ENCODE results near the gene SNTB2.
"Not testable (repeated sequence)": the region's sequence is repeated elsewhere in the genome, so short reads cannot be mapped to it uniquely, and the experiment has no call there.

Gene SNTB2

DNA sequence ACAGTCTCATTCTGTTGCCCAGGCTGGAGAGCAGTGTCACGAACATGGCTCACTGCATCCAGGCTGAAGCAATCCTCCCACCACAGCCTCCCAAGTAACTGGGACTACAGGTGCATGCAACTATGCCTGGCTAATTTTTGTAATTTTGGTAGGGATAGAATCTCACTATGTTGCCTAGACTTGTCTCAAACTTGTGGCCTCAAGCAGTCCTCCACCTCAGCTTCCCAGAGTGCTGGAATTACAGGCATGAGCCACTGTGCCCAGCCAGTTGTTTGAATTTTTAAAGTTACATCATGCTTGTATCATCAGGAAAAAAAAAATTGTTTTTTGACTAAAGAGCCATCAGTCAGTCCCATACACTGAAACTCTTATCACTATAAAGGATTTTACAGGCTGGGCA, 107.1 kb downstream of the SNTB2 start:
- DNase-seq = no peak

DNA sequence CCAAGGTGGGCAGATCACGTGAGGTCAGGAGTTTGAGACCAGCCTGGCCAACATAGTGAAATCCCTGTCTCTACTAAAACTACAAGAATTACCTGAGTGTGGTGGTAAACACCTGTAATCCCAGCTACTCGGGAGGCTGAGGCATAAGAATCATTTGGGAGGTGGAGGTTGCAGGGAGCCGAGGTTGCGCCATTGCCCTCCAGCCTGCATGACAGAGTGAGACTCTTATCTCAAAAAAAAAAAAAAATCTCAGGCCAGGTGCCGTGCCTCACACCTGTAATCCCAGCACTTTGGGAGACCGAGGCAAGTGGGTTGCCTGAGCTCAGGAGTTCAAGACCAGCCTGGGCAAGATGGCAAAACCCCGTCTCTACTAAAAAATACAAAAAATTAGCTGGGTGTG, 109.8 kb downstream of the SNTB2 start:
- DNase-seq = not testable (repeated sequence)

DNA sequence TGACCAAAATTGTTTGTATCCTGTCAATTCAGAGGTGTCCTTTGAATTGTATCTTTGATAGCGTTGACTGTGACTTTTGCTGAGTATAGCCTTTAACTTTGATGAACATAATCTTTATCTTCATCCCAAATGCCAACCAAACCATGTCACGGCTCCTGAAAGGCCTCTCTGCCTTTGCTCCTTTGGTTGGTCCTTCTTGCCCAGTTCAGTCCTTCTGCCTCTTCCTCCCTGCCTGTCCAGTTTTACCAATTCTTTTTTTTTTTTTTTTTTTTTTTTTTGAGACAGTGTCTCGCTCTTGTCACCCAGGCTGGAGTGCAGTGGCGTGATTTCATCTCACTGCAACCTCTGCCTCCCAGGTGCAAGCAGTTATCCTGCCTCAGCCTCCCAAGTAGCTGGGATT, 111.3 kb downstream of the SNTB2 start:
- DNase-seq = no peak

DNA sequence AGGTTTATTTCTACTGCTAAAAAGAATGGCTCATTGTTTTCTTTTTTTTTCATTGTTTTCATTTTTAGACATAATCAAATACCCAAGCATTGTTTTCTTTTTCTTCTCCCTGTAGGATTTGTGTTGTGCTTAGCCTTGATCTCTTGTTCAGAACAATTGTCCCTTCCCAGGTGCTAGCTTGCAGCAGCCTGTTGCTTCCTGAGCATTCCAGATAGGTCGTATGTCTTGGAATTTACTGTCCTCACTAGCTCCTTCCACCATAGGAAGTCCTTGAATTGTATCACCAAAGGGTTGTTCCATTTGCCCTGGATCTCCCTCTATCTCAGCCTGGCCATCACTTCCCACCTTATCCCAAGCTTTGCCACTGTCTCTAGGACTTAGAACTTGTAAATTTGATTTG, 114.2 kb downstream of the SNTB2 start:
- DNase-seq = no peak

DNA sequence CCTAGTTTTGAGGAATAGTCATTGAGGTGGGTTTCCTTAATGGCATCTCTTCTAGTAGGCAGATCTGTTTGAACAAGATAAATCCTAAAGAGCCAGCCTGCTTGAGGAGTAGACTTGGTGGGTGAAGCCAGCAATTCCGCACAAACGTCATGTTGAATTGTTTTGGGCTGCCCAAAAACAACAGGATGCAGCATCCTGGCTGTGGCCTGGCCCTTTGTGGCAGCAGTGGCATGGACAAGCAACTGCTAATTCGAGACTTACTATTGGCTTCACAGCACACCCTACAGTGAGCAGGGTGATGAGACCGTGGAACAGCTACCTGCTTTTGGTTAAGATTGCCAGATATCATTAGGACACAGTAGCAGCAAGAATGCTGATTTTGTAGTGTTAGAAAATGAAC, 114.9 kb downstream of the SNTB2 start:
- DNase-seq = no peak

DNA sequence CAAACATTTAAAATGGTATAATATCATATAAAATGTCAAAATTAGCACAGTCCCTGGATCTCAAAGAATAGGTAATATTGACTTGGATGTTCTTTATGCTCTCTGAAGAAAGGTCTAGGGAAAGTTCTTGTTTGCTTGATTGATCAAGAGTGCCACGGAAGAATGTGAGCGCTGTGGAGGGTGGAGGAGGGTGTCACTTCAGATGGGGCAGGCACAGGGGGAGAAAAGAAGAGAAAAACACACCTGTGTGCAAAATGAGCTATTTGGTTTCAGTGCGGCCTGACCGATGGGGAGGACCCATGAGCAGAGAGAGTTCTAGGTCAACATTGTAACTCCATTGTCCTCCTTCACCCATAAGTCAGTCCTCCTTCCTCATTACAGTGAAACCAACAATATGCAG, 115.3 kb downstream of the SNTB2 start:
- no peak for DNase-seq

DNA sequence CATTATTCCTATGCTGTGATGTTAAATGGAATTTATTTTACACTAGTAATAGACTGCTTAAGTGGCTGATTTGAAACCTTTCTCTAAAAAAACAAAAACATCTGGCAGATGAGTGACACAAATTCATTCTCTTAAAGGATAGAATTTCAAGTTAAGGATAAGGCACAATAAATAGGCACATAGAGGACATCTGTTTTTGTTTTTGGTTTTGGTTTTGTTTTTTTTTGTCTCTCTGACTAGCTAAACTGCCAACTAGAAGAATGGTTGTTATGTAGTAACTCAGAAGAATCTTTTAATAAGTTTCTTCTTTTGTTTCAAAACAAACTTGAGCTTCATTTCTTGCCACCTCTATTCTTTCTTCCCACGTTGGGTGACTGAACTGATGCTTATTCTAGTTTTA, 119.1 kb downstream of the SNTB2 start:
- DNase-seq = no peak

DNA sequence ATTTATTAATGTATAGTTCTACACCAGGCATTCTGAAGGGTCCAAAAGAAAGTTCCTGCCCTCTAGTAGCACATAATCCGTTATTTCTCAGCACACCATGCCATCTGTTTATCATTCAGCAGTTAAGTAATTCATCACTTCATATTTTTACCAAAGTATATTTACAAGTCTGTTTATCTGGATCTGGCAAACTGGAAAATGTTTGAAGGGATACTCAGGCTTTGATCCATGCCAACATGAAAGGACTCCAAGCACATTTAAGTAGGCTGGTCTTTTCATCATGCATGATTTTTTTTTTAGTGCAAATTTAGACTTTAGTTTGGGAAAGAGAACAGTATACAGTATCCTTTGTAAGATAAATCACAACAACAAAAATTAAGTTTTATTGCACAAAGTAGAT, 120.1 kb downstream of the SNTB2 start:
- DNase-seq = no peak

DNA sequence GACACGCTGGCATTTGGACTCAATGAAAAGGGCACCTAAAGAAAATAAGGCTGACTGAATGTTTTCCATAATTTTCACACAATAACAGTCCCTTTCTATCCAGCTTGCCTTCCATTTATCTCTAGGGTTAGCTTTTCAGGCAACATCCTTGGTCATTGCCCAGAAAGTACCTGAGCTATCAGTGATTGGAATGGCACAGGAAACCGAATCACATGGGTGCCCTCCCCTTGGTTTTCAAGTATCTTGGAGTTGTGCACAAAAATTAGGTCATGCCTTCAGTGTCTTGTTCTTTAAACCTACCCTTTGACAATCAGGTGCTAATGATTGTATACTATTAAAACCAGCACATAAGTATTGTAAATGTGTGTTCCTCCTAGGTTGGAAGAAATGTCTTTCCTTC, 120.9 kb downstream of the SNTB2 start:
- DNase-seq = no peak

DNA sequence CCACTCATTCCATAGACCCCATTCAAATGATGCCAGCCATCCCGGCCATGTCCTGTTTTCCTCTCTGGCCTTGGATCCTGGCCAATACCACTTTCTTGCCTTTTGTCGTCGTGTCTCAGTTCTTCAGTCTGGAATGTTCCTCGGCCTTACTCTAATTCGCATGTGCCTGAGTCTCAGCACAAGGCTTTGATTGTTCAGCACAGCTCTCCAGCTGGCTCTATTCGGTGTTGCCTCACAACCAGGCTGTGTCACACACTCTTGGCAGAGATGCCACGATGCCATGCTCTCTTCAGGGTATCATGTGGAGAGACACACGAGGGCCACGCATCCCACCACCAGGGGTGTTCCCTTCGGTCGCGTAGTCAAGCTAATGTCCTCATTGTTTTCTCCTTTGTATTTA, 122.4 kb downstream of the SNTB2 start:
- DNase-seq = no peak

DNA sequence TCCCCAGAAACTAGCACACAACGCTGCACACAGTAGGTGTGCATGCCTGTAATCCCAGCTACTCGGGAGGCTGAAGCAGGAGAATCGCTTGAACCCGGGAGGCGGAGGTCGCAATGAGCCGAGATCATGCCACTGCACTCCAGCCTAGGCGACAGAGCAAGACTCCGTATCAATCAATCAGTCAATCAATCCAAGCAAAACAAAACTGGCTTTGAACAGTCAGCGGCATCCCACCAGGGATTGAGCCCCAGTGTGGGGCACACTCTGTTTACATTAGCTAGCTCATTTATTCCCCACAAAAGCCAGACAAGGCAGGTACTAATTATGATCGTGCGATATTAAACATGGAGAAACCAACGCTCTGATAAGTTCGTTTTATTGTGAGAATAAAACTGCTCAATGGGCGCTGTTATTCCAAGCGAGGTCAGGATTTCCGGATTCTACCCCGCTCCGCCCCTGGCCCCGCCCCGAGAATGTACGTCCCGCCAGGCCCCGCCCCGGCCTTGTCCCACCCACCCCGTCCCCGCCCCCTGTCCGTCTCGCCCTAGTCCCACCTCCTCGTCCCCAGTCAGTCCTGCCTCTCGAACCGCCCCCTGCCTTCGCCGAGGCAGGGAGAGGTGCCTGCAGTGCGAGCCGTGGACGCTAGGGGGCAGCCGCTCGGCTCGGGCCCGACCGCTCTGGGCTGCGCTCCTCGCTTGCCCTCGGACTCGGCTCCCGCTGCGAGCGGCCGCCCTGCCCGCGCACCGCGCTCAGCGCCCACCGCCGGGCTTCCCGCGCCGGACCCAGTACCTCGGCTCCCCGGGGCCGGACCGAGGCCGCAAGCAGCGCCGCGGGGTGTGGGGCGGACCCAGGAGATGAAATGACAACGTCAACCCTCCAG, 123.9 kb downstream of the SNTB2 start, which contains the start of gene VPS4A:
Gene VPS4A (plus strand): TSS at position 698 of the 880 bp plus-strand sequence. CDS start 162 bp downstream, at position 860.
- peak; percentile 97 to 98 for DNase-seq

DNA sequence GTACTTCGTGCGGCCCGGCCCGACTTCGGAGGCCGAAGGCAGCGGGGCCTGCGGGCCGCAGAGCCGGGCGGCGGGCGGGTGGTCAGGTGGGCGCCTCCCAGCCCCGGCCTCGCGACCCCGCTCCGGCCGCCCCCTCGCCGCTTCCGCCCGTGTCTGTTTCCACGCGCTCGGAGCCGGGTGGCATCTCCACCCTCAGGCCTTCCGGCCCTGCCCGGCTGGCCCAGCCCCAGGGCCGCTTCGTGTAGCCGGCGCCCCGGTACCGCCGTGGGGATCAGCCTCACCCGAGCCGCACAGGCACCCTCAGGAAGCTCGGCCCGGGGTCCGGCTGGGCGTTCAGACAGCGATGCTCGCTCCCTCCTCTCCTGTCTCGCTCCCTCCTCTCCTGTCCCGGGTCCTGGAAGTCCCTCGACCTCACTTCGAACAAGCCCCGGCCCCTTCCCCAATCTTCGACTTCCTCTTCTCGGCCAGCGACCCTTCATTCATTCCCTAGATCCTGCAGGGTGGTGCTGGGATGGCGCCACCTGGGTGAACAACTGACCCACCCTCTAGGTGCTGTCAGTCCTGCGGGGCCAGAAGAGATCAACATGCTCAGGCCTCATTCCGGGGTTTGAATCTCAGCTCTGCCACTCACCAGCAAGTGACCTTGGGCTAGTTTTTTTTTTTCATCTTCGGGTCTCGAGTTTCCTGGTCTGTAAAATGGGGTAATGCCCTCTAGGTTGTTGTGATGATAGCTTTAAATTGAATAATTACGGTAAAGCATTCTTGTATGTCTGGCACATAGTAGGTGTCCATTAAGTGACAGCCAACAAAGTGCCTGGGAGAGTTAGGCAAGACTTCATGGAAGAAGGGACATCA, 124.8 kb downstream of the SNTB2 start:
- DNase-seq = peak; percentile 52 to 53

DNA sequence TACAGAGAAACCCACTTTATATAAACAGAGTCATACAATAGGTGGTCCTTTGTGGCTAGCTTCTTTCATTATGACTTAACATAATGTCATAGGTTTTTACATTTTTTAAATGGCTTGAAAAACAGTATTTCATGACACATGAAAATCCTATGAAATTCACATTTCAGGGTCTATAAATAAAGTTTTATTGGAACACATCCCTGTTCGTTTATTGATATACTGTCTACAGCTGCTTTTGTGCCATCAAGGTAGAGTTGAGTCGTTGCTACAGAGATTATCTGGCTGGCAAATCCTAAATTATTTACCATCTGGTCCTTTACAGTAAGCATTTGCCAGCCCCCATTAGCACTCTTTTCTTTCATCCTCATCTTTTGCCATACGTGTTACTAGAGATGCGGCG, 126.5 kb downstream of the SNTB2 start:
- no peak for DNase-seq

DNA sequence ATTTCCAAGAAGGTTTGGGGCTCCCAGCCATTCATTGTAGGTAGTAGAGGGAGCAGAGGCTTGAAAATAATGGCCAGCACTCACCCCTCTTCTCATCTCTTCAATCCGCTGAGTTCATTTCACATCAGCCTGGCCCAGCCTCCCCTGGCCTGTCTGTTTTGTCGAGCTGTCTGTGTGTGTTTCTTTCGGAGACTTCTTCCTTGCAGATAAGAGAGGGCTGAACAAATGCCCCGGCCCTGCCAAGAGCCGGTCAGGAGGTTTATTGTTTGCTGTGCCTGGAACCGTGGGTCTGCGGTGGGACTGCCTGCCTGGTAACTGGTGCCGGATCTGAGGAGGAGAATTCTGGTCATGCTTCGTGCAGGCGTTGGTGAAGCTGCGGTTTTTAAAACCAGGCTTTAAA, 127.6 kb downstream of the SNTB2 start:
- no peak for DNase-seq

DNA sequence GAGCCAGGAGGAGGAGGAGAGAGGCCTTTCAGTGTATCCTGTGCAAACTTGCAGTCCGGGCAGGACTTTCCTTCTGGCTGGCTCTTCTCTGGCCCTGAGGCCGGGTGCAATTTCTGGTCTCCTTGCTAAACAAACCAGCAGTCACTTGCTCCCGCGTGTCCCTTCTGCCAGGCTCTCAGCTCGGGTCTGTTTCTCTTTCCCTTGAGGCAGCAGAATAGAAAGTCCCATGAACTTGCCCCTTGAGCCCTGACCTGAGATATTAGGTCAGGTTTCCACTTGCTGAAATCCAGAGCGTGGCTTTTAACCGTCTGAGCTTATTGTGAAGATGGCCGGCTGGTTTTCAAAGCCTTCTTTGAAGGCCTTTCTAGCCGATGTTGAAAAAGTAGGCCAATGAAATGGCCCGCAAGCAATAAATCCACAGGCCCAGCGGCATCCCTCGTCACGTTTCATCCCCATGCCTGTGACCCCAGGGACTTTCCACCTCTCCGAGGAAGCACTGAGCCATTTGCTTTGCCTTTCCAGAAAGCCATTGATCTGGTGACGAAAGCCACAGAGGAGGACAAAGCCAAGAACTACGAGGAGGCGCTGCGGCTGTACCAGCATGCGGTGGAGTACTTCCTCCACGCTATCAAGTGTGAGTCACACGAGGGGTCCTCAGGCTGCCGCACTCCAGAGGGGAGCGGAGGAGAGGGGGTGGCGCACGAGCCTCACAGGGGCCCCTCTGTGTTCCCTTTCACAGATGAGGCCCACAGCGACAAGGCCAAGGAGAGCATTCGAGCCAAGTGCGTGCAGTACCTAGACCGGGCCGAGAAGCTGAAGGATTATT, 128.7 kb downstream of the SNTB2 start:
- no peak for DNase-seq

DNA sequence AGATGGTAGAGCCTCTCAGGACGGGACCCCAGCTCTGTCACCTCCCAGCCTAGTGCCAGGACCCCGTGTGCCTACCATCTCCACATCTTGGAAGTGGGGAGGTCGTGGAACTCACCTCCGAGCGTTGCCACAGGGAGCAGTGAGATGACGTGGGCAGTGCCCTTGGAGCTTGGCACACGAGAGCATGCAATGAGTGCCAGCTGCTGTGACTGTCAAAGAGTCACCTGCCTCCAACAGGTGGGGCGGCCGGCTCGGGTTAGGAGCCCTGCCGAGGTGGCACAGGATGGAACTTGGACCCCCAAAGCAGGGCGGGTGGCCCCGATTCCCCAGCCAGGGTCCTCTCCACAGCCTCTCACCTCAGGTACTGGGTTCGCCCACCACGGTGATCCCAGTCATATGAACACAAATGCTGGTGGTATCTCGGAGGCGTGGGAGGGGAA, 129.7 kb downstream of the SNTB2 start:
- no peak for DNase-seq

DNA sequence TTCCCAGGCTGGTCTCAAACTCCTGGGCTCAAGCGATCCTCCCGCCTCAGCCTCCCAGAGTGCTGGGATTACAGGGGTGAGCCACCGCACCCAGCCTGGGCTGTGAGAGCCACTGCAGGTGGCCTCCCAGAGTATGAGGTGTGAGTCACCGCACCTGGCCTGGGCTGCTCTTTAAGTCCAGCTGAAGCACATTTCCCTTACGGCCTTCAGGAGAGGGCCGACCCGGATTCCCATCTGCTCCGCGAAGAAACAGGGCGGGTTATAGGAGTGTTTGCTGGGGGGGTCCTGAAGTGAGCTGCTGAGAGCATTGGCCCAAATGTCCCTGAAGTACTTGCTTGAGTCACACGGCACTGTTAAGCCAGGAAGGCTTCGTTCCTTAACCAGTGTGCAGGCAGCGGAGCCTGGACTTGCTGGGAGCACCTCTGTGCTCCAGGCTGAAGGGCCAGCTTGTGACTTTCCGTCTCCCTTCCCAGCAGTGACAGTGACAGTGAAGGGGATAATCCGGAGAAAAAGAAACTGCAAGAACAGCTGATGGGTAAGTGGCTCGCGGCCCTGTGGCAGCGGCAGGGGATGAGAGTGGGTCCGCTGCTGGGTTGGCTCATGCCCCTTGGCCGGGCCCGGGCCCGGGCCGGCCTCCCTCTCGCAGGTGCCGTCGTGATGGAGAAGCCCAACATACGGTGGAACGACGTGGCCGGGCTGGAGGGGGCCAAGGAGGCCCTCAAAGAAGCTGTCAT, 131.4 kb downstream of the SNTB2 start:
- DNase-seq = no peak

DNA sequence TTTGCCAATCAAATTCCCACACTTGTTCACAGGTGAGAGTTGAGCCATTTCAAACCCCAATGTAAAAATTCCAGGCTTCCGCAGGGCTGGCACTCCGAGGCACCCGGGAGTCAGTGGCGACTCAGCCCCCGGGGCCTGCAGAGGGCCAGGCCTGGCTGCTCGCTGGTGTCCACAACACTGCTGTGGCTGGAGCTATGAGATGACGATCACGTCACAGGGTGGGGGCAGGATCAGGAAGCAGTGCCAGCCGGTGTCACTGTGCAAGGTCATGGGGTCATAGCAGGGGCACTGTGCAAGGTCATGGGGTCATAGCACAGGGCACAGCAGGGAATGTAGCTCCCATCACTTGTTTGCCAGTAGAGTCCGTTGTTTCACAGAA, 131.9 kb downstream of the SNTB2 start:
- no peak for DNase-seq

DNA sequence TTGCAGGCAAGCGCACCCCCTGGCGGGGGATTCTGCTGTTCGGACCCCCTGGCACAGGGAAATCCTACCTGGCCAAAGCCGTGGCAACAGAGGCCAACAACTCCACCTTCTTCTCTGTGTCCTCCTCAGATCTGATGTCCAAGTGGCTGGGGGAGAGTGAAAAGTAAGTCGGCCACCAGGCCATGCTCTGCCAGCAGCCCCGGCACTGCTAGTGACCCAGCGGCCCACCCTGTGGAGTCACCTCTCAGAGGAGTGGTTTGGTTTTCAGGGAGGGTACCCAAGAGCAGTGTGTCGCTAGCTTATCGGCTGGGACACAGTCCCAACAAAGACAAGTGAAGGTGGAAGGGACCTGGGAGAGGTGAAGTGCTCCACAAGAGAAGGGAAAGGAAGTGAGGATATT, 132.4 kb downstream of the SNTB2 start:
- no peak for DNase-seq

DNA sequence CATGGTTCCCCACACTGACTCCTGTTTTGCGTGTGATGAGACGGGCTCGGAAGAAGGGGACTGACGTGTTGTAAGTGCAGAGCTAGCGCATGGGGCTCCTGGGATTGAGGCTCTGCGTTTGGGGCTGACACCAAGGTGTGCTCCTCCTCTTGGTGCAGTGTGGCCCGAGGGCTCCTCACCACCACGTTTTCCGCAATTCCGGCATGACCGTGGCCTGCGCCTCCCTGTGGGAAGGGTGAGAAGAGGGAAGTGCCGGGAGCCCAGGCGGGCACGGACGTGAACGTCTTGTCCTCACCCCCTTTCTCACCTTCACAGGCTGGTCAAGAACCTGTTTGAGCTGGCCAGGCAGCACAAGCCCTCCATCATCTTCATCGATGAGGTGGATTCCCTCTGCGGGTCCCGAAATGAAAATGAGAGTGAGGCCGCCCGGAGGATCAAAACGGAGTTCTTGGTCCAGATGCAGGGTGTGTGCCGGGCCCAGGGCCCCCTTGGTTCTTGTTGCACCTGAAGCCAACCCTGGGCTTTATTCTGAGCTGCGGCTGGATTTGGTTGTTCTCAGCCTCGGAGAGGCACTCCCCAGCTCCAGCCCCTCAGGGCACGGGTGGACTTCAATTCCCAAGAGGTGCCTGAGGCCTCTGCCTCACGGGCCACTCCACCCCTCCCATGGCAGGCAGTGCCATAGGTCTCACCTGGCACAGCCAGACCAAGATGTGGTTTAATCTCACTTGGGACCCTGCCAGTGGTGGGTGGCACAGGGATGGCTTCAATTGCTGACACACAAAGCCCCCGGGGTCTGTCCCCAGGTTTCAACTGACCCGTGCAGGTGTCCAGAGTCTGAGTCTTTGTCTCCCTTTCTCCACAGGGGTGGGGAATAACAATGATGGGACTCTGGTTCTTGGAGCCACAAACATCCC, 133.1 kb downstream of the SNTB2 start:
- no peak for DNase-seq

DNA sequence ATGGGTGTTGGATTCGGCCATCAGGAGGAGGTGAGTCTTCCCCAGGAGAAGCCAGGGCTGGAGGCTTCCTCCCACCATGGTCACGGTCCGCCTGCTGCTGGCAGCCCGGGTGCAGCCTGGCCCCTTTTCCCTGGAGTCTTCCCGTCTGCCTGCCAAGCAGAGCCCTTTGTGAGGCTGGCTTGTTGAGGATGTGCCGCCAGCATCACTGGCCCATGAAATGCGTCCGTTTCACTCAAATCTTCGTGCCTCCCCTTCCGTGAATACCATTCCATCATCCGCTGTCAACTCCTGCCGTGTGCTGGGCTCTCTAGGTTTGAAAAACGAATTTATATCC, 133.7 kb downstream of the SNTB2 start:
- no peak for DNase-seq

Data from activated CD4-positive, alpha-beta T cell treated with anti-CD3 and anti-CD28 coated beads, Interleukin-2, amount 50 U/mL, for 48 hours (primary cell).